Calu3 (cell line): Measurements from ENCODE around the gene PARP1. TPM values are rescaled to one million over a fixed set of nuclear protein-coding genes. Genes with fewer than 3 reads are reported as not detected.

ENCODE experiments used
- BruUV-seq: library from RNA; stranded (reverse); fragments of 400-500 nt; replicated peaks from 2 replicates; lab custom pipeline; 2021; lab: Mats Ljungman, UMichigan
- CTCF ChIA-PET: fragments of 300-600 bp; sonication (Branson Sonifier 250); formaldehyde crosslinking; loops from one replicate; lab custom pipeline; 2022; ENCODE audit warnings: antibody characterized with exemption; lab: Charles Lee
- DNase-seq: peaks from one replicate; pipeline ENCODE4 v3.0.0; 2022
- H3K27ac Mint-ChIP-seq: one replicate; pipeline ENCODE4 v1.8.0; 2022; ENCODE audit warnings: mixed read lengths; ENCODE audit not compliant: unreplicated experiment
- H3K27me3 Mint-ChIP-seq: one replicate; pipeline ENCODE4 v1.8.0; 2022; ENCODE audit warnings: mixed read lengths; ENCODE audit not compliant: unreplicated experiment
- H3K36me3 Mint-ChIP-seq: one replicate; pipeline ENCODE4 v1.8.0; 2022; ENCODE audit warnings: mild to moderate bottlenecking, moderate library complexity, mixed read lengths; ENCODE audit not compliant: insufficient read depth, unreplicated experiment
- H3K4me1 Mint-ChIP-seq: one replicate; pipeline ENCODE4 v1.8.0; 2022; ENCODE audit warnings: mild to moderate bottlenecking, low read depth, mixed read lengths; ENCODE audit not compliant: unreplicated experiment
- H3K4me3 Mint-ChIP-seq: one replicate; pipeline ENCODE4 v1.8.0; 2022; ENCODE audit warnings: mild to moderate bottlenecking, low read depth, moderate library complexity, mixed read lengths; ENCODE audit not compliant: unreplicated experiment
- H3K9me3 Mint-ChIP-seq: one replicate; pipeline ENCODE4 v1.8.0; 2022; ENCODE audit warnings: low read depth, mixed read lengths; ENCODE audit not compliant: unreplicated experiment
- intact Hi-C: fragments of 100-400 bp; cut with micrococcal nuclease; formaldehyde crosslinking; loops from one replicate; pipeline ENCODE4 v1.10.0; 2022; ENCODE audit not compliant: unreplicated experiment
- total RNA-seq: library from RNA; stranded (reverse); gene quantifications from 2 replicates; pipeline ENCODE4 v1.2.3, GENCODE V29; 2022
- TF ChIP-seq, protein P1 (sequence below): fragments of 200-600 bp; IDR thresholded peaks from one replicate; pipeline ENCODE4 v1.8.0; 2022; ENCODE audit warnings: antibody characterized with exemption; ENCODE audit not compliant: unreplicated experiment

PARP1 gene
- total RNA-seq, 1 experiment from 2014 or later, result 136 TPM

DNA sequence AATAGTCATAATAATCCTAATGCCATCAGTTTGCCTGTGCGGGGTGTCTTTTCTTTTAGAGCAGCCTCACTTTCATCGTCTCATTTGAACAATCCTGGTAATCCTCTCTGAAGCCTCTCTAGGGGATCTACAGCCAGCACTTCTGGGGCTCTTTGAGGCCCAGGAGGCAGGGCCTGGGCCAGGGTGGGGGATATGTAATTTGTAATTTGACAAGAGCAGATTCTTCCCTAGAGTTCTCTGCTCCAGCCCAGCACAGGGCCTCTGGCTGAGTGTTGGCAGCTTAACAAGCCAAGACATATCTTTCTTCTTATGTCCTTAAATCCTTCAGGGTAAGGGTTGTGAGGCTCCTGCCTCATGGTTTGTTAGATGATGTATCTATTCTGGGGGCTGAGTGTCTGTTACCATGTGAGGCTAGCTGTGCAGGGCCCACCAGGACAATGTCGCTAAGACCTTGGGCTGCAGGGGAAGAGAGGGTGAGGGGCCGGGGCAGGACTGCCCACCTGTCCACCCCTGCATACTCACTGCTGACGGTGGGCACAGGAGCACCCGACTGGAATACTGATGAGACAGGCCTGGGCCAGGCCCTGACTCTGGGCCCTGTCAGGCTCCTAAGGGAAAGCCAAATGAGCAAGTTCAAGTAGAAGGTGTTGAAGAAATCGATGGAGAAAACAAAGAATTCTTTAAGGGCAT lies 45.3 kb upstream of the PARP1 start:
- no TSS peak for BruUV-seq
- intact Hi-C loops, result no loop called here
- H3K4me3 Mint-ChIP-seq, result no peak overlapping the region
- no peak overlapping the region for H3K27ac Mint-ChIP-seq
- peaks cover 94% of the 10 kb centered on the region for H3K27me3 Mint-ChIP-seq
- DNase-seq, result no peak
- no peaks in the 10 kb centered on the region for H3K36me3 Mint-ChIP-seq
- H3K9me3 Mint-ChIP-seq, result no peaks in the 10 kb centered on the region
- H3K4me1 Mint-ChIP-seq, result no peaks in the 10 kb centered on the region
- TF ChIP-seq, protein P1, sequence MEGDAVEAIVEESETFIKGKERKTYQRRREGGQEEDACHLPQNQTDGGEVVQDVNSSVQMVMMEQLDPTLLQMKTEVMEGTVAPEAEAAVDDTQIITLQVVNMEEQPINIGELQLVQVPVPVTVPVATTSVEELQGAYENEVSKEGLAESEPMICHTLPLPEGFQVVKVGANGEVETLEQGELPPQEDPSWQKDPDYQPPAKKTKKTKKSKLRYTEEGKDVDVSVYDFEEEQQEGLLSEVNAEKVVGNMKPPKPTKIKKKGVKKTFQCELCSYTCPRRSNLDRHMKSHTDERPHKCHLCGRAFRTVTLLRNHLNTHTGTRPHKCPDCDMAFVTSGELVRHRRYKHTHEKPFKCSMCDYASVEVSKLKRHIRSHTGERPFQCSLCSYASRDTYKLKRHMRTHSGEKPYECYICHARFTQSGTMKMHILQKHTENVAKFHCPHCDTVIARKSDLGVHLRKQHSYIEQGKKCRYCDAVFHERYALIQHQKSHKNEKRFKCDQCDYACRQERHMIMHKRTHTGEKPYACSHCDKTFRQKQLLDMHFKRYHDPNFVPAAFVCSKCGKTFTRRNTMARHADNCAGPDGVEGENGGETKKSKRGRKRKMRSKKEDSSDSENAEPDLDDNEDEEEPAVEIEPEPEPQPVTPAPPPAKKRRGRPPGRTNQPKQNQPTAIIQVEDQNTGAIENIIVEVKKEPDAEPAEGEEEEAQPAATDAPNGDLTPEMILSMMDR, result no peak
- CTCF ChIA-PET, result no interaction called here

DNA sequence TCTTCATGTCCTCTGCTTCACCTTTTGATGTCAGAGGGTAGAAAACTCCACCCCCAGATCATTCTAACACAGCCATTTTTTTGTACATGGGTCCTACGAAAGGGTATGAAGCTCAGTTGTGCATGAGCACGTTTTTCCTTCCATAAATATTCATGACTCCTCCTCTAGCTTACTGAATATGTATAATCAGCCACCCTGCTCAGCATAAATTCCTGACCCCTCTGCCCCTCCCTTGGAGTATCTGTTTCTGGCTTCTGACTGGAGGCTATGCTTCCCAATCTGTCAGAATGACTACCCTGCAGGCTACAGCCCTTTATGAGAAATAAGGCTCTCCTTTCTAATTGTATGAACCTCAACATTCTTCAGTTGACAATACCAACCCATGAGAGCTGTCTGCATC lies 42.8 kb upstream of the PARP1 start:
- Mint-ChIP-seq H3K27me3 (peaks cover 92% of the 10 kb centered on the region), H3K36me3 (no peaks in the 10 kb centered on the region), H3K27ac (no peak overlapping the region), H3K4me3 (no peak overlapping the region), H3K4me1 (no peaks in the 10 kb centered on the region), H3K9me3 (no peaks in the 10 kb centered on the region)
- TF ChIP-seq, protein P1, result no peak
- CTCF ChIA-PET, result no interaction called here
- BruUV-seq, result no TSS peak
- intact Hi-C loops, result no loop called here
- DNase-seq, result no peak

DNA sequence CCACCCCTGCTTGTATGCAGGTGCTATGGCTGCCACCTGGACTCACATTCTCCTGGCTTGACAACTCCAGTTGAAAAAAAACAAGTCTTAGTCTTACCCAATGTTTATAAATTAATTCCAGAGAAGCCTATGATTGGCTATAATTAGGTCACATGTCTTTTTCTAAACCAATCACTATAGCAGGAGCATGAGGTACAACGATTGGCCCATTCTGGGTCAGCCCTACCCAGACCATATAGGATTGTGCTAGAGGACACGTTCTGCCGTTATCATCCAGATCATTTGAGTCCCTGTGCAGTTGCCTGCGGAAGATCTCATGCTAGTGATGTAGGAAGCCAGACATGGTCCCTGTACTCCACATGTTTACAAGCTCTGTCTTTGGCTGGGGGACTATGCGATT lies 41.9 kb upstream of the PARP1 start:
- H3K36me3 Mint-ChIP-seq, result no peaks in the 10 kb centered on the region
- H3K9me3 Mint-ChIP-seq, result no peaks in the 10 kb centered on the region
- peaks cover 92% of the 10 kb centered on the region for H3K27me3 Mint-ChIP-seq
- intact Hi-C loops, result no loop called here
- H3K27ac Mint-ChIP-seq, result no peak overlapping the region
- no TSS peak for BruUV-seq
- TF ChIP-seq, protein P1, result no peak
- no peaks in the 10 kb centered on the region for H3K4me1 Mint-ChIP-seq
- DNase-seq, result no peak
- no peak overlapping the region for H3K4me3 Mint-ChIP-seq
- CTCF ChIA-PET, result no interaction called here

DNA sequence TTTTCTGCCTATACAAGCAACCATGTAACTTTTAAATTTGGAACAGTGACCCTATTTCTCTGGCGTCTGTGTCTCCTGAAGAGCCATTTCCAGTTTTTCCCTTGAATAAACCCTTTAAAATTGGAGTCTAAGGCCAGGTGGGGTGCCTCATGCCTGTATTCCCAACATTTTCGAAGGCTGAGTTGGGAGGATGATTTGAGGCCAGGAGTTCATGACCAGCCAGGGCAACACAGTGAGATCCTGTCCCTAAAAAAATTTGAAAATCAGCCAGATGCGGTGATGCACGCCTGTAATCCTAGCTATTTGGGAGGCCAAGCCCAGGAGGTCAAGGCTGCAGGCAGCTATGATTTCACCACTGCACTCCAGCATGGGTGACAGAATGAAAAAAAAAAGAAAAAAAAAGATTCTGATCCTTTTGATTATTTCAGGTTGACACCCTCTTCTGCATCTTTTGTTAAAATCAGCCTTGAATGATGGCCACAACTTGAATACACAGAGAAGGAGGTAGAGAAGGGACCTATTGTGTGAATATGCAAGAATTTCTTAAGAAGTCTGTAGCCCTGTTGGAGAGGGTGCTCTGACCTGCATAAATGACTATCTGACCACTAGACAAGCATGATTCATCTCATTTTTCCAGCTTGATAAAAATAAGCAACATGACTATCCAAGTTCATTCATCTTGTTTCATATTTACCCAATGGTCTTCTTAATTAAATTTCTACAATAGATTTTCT lies 40.2 kb upstream of the PARP1 start:
- Mint-ChIP-seq H3K4me3 (no peak overlapping the region), H3K36me3 (no peaks in the 10 kb centered on the region), H3K4me1 (no peaks in the 10 kb centered on the region), H3K27ac (no peak overlapping the region), H3K27me3 (peaks cover 91% of the 10 kb centered on the region), H3K9me3 (no peaks in the 10 kb centered on the region)
- no peak for DNase-seq
- CTCF ChIA-PET, result no interaction called here
- BruUV-seq, result no TSS peak
- TF ChIP-seq, protein P1, result no peak
- intact Hi-C loops, result no loop called here
